AML-193 (cell line): ENCODE data around the gene GNG7.
A peak's percentile ranks its signal among the peaks of the same experiment; 100 is the strongest.
"Not testable (repeated sequence)": the region's sequence is repeated elsewhere in the genome, so short reads cannot be mapped to it uniquely, and the experiment has no call there.

ENCODE experiments used
- DNase-seq, 2 experiments: peaks; one replicate each; lab custom pipeline; 2025; lab: John Stamatoyannopoulos, UW

Gene GNG7

DNA sequence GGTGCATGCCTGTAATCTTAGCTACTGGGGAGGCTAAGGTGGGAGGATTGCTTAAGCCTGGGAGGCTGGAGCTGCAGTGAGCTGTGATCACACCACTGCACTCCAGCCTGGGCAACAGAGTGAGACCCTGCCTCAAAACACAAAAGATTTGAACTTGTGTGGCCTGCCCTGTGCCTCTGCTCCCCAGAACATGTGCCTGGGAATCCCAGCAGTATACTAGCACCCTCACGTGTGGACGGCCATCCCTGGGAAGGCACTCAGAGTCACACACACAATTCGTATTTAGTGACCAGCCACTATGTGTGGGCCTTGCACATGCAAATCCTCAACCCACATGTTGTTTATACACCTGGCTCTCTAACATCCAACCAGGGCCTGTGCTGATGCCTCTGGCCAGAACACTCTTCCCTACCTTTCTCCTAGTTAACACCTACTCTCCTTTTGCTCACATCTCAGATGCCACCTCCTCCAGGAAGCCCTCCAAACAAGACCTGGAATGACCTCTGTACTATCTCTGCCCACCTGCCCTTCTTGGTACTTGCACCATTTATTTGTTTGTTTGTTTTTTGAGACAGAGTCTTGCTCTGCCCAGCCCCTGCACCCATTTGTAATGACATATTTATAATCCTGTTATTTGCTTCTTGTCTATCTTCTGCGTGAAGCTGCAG lies 218.9 kb downstream of the GNG7 start:
- no peak for DNase-seq

DNA sequence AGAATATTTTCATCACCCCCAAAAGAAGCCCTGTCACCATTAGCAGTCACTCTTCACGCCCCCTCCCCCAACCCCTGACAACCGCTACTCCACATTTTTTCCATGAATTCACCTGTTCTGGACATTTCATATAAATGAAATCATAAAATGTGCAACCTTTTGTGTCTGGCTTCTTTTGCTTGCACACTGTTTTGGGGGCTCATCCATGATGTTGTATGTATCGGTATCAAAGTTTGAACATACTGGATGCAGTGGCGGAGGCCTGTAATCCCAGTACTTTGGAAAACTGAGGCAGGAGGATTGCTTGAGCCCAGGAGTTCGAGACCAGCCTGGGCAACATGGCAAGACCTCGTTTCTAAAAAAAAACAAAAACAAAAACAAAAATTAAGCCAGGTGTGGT lies 219.4 kb downstream of the GNG7 start:
- DNase-seq, result no peak

GRCh38 chr19:2482354-2483038 lies 220.0 kb downstream of the GNG7 start:
- no peak for DNase-seq

DNA sequence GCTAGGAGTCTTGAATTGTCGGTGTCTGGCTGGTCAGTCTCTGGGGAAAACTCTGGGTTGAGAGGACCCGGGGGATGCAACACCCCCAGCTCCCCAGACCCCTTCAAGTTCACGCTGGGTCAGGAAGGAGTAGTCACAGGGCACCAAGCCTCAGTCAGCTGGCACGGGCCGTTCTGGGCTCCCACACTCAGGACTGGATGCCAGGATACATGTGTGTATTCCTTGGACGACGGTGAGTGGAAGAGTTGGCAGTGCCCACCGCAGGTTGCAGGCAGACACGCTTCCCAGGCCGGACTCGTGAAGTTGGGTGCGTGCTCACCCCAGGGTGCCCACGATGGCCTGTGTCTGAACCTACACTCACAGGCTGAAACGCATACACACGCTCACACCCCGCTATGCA lies 221.0 kb downstream of the GNG7 start:
- DNase-seq, result no peak

GRCh38 chr19:2479556-2480194 lies 222.8 kb downstream of the GNG7 start:
- DNase-seq, result no peak

DNA sequence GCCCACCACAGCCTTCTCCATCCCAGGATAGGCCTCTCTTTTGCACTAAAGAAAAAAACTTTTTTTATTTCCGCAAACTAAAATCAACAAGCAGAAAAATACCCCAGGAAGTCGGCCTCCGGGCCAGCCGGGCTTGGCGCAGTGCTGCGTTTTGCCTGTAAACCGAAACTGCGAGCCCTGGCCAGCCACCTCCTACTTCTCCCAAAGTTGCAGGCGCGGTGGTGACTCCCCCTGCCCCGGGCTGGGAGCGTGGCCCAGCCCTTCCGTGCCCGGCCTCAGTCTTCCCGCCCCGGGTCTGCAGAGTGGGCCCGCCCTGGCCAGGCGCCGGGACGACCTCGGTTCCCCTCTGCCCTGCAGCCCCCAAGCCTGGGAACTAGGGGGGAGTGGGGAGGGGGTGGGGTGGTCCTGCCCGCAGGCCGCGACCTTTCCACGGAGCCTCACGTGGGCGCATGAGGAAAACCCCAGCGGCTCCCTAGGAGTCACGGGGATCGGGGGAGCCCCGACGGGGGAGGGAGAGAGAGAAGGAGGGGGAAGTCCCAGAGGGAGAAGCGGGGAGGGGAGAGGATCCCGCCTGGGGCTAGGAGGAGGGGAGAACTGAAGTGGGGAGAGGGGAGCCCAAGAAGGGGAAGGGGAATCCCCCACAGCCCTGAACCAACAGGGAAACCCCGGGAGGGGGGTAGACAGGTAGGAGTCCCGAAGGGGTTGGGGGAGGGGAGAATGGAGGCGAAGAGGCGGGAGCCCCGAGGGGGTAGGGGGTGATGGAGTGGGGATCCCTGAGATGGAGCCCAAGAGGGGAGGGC lies 223.5 kb downstream of the GNG7 start:
- DNase-seq, result peak; percentile 32 to 64

DNA sequence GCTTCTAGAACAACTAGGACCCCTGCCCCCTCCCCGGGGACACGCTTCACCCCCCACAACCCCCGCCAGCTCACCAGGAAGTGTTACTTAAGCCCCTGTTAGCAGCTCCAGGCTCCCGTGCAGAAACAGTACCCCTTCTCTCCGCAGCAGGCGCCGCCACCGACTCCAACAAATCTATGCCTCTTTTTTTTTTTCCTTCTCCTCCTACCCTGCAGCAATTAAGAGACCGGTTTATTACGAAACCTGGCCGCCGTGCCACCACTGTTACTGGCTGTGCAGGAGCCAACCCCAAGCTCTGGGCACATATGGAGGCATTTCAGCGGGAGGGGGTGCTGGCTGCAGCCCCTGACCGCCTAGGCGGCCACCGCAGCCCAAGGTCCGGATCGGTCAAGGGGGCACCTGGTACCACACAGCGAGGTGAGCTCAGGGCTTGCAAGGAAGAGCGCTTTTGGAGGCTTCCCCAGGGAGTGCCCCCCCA lies 224.2 kb downstream of the GNG7 start:
- DNase-seq, result peak; percentile 93 to 96

DNA sequence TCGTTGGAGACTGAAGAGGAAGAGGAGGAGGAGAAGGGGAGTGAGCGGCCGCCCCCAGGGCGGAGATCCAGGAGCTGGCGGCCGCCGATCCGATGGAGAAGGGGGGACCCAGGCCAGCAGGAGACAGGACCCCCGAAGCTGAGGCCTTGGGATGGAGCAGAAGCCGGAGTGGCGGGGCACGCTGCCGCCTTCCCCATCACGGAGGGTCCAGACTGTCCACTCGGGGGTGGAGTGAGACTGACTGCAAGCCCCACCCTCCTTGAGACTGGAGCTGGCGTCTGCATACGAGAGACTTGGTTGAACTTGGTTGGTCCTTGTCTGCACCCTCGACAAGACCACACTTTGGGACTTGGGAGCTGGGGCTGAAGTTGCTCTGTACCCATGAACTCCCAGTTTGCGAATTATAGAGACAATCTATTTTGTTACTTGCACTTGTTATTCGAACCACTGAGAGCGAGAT lies 224.7 kb downstream of the GNG7 start:
- DNase-seq, result peak; percentile 13 to 62

GRCh38 chr19:2477141-2477710 lies 225.3 kb downstream of the GNG7 start:
- DNase-seq, result no peak

GRCh38 chr19:2476451-2477140 lies 225.9 kb downstream of the GNG7 start:
- DNase-seq, result no peak

DNA sequence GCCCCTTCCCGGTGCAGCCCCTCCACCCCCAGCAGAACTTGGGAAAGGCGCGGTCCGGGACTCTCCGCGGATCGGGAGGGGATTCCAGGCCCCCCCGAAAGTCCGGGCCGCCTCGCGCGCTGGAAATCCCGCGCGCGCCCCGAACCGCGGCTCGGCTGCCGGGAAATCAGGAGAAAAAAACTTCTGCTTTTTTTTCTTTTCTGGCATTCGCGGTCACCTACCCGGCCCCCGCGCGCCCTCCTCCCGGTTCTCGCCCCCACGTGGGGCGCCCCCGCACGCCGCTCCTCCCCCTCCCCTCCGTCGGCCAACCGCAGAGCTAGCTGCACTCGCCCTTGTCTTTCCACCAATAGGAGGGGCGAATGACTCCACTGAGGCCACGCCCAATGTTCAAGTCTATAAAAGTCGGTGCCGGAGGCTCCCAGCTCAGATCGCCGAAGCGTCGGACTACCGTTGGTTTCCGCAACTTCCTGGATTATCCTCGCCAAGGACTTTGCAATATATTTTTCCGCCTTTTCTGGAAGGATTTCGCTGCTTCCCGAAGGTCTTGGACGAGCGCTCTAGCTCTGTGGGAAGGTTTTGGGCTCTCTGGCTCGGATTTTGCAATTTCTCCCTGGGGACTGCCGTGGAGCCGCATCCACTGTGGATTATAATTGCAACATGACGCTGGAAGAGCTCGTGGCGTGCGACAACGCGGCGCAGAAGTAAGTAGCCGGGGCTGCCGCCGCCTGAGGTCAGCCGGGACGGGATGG lies 226.6 kb downstream of the GNG7 start, which contains the start of gene GADD45B:
Gene GADD45B, plus strand, starts transcription at position 426 of the 749 bp plus-strand sequence. Its CDS starts 232 bp downstream, at position 658.
- peak; percentile 94 to 95 for DNase-seq

DNA sequence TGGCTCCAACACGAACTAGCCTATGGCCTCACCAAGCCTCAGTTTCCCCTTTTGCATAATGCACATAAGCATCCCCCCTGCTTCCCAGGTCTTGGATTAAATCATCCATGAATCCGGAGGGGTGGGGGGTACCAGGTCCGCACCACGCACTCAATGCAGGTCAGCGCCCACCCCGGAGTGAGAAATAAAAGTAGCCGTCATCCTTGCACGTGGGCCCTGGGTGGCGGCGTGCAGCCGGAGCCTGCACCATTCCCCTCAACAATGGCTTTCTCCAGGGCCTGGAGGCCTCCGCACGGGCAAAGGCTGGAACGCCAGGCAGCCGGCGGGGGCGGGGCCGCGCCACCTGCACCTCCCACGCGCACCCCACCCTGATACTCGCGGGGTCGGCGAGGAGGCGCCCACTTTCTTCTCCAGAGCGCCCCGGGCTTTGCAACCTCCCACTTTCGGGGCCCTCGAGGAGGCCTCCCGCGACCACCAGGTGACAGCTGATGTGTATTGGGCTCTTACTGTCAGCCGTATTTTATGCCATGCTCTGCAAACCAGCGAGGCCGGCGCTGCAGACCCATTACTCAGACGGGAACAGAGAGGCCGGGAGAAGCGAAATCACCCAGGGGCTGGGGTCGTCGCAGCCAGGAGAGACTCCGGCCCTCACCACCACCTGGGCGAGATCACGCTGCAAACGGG lies 227.3 kb downstream of the GNG7 start:
- DNase-seq, result no peak

DNA sequence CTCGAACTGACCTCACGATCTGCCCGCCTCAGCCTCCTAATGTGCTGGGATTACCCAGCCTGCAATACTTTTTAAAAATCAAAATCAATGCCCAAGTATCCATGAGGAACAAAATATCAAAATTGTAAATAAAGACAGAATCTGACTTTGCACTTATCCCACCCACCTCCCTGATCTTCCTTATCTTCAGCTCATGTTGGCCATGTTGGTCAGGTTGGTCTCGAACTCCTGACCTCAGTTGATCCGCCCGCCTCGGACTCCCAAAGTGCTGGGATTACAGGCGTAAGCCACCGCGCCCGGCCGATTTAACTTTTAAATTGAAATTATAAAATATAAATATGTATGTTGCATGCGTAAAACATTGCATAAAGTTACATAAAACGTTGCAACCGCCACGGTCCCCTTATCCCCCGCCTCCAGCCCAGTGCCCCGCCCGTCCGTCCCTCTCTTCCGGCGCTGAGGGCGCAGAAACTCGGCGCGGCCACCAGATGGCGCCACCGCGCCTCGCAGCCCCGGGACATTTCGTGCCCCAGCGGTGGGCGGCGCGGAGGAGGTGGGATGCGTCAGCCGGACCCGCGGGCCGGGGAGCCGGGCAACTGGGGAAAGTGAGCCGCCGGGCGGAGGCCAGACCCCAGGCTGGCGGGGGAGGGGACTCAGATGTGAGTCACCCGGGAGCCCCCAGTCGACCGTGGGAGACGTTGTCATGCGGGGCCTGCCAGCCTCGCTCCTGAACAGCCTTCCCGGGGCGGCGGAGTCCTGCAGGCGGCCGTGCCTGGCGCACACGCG lies 228.1 kb downstream of the GNG7 start:
- peak; percentile 61 to 76 for DNase-seq

GRCh38 chr19:2469915-2470200 lies 232.6 kb downstream of the GNG7 start:
- DNase-seq, result not testable (repeated sequence)

GRCh38 chr19:2469102-2469914 lies 233.2 kb downstream of the GNG7 start:
- DNase-seq, result no peak

DNA sequence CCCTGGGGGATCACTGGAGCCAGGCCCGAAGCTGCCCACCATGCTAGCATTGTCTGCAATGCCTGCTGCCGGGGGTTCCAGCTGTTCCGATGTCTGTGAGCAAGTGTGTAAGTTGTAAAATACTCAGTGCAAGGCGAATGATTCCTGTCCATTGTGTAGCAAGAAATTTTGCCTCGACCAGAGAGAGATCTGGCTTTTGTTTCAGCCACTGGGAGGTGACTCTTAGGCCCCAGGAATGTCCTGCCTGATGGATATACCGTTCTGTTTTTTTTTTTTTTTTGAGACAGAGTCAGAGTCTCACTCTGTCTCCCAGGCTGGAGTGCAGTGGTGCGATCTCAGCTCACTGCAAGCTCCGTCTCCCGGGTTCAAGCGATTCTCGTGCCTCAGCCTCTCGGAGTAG lies 233.9 kb downstream of the GNG7 start:
- DNase-seq, result no peak

GRCh38 chr19:2464389-2464788 lies 238.1 kb downstream of the GNG7 start:
- DNase-seq, result no peak

GRCh38 chr19:2463694-2464093 lies 238.8 kb downstream of the GNG7 start:
- DNase-seq, result not testable (repeated sequence)
